MCF 10A (cell line): ENCODE measurements around the gene OR14J1. TPM values are rescaled to one million over a fixed set of nuclear protein-coding genes. Genes with fewer than 3 reads are reported as not detected.

ENCODE experiments used
- Bru-seq: library from RNA; stranded (reverse); fragments of 400-500 nt; gene quantifications from one replicate; lab custom pipeline; 2021; lab: Mats Ljungman, UMichigan
- BruChase-seq, 2 experiments: library from RNA; stranded (reverse); fragments of 400-500 nt; gene quantifications; one replicate each; lab custom pipeline; 2021; lab: Mats Ljungman, UMichigan
- BruUV-seq: library from RNA; stranded (reverse); fragments of 400-500 nt; replicated peaks from 2 replicates; lab custom pipeline; 2021; lab: Mats Ljungman, UMichigan
- CTCF ChIA-PET: fragments of 300-600 bp; sonication (Branson Sonifier 250); formaldehyde crosslinking; extraction: SDS; loops from one replicate; lab custom pipeline; 2021; ENCODE audit warnings: antibody characterized with exemption, inconsistent platforms; lab: Yijun Ruan, JAX
- POLR2A ChIA-PET: fragments of 300-600, 350-650 bp; sonication (Branson Sonifier 250); formaldehyde crosslinking; extraction: SDS; loops from one replicate; lab custom pipeline; 2020; ENCODE audit warnings: antibody characterized with exemption, inconsistent platforms; lab: Yijun Ruan, JAX
- DNase-seq: peaks from one replicate; pipeline ENCODE4 v3.0.0-alpha.2; 2018; ENCODE audit not compliant: unreplicated experiment
- H3K27ac Mint-ChIP-seq: one replicate; pipeline ENCODE4 v1.8.0; 2022; ENCODE audit warnings: mild to moderate bottlenecking, low read depth, mixed read lengths; ENCODE audit not compliant: unreplicated experiment
- H3K27me3 Mint-ChIP-seq: one replicate; pipeline ENCODE4 v1.8.0; 2022; ENCODE audit warnings: mixed read lengths; ENCODE audit not compliant: insufficient read depth, unreplicated experiment
- H3K36me3 Mint-ChIP-seq: one replicate; pipeline ENCODE4 v1.8.0; 2022; ENCODE audit warnings: mild to moderate bottlenecking, moderate library complexity, mixed read lengths; ENCODE audit not compliant: insufficient read depth, unreplicated experiment
- H3K4me1 Mint-ChIP-seq: one replicate; pipeline ENCODE4 v1.8.0; 2022; ENCODE audit warnings: mixed read lengths; ENCODE audit not compliant: insufficient read depth, unreplicated experiment
- H3K4me3 Mint-ChIP-seq: one replicate; pipeline ENCODE4 v1.8.0; 2022; ENCODE audit warnings: mild to moderate bottlenecking, moderate library complexity, mixed read lengths; ENCODE audit not compliant: unreplicated experiment
- H3K9me3 Mint-ChIP-seq: one replicate; pipeline ENCODE4 v1.8.0; 2022; ENCODE audit warnings: mixed read lengths; ENCODE audit not compliant: unreplicated experiment
- CTCF ChIP-seq: fragments of 200-600 bp; IDR thresholded peaks from one replicate; pipeline ENCODE4 v1.8.0; 2022; ENCODE audit warnings: antibody characterized with exemption, mild to moderate bottlenecking; ENCODE audit not compliant: unreplicated experiment
- intact Hi-C: fragments of 100-400 bp; cut with micrococcal nuclease; formaldehyde crosslinking; loops from 2 replicates; pipeline ENCODE4 v1.14.1; 2022
- long read RNA-seq: library from polyadenylated mRNA; stranded (forward); transcript quantifications from one replicate; pipeline ENCODE4 v2.0.0, GENCODE V29; 2022
- total RNA-seq: library from RNA; stranded (reverse); gene quantifications from 2 replicates; pipeline ENCODE4 v1.2.3, GENCODE V29; 2022

Gene OR14J1
- not detected in 2 replicates for total RNA-seq
- Bru-seq, nascent RNA = not detected
- BruChase-seq, experiment 1, labeled RNA remaining after a 6-hour chase = not detected
- not detected for BruChase-seq, experiment 2, labeled RNA remaining after a 2-hour chase
- long read RNA-seq = 0 reads

- no peak for DNase-seq
- H3K4me1 Mint-ChIP-seq = no peaks in the 10 kb centered on the region
- no peak within 1 kb of the TSS for H3K27ac Mint-ChIP-seq
- no peak for TF ChIP-seq CTCF
- intact Hi-C loops = no loop called here
- ChIA-PET POLR2A (no interaction called here), CTCF (no interaction called here)
- no peak within 1 kb of the TSS for H3K4me3 Mint-ChIP-seq
- no peaks in the 10 kb centered on the region for H3K36me3 Mint-ChIP-seq
- H3K9me3 Mint-ChIP-seq = no peaks in the 10 kb centered on the region
- no TSS peak for BruUV-seq
- H3K27me3 Mint-ChIP-seq = peaks cover 41% of the 10 kb centered on the region
Measured at GRCh38 chr6:29301316-29301715, at the start of gene OR14J1. TSS of gene OR14J1 (plus strand) at chr6:29301701. CDS start at chr6:29306690, 4,989 bp downstream.

GRCh38 chr6:29251736-29252135 lies 49.8 kb upstream of the OR14J1 start:
- no peak for DNase-seq
- POLR2A ChIA-PET = no interaction called here
- BruUV-seq = no TSS peak
- CTCF ChIA-PET = no interaction called here
- Mint-ChIP-seq H3K36me3 (no peaks in the 10 kb centered on the region), H3K9me3 (peaks cover 25% of the 10 kb centered on the region), H3K27ac (no peak overlapping the region), H3K4me1 (no peaks in the 10 kb centered on the region), H3K27me3 (peaks cover 53% of the 10 kb centered on the region), H3K4me3 (no peak overlapping the region)
- intact Hi-C loops = no loop called here
- TF ChIP-seq CTCF = no peak

GRCh38 chr6:29255530-29255929 lies 46.0 kb upstream of the OR14J1 start:
- ChIA-PET CTCF (no interaction called here), POLR2A (no interaction called here)
- no TSS peak for BruUV-seq
- Mint-ChIP-seq H3K27ac (no peak overlapping the region), H3K9me3 (peaks cover 25% of the 10 kb centered on the region), H3K4me3 (no peak overlapping the region), H3K4me1 (no peaks in the 10 kb centered on the region), H3K36me3 (no peaks in the 10 kb centered on the region), H3K27me3 (peaks cover 15% of the 10 kb centered on the region)
- intact Hi-C loops = no loop called here
- no peak for TF ChIP-seq CTCF
- DNase-seq = no peak

- H3K36me3 Mint-ChIP-seq = no peaks in the 10 kb centered on the region
- intact Hi-C loops = no loop called here
- H3K27me3 Mint-ChIP-seq = no peaks in the 10 kb centered on the region
- H3K4me1 Mint-ChIP-seq = no peaks in the 10 kb centered on the region
- H3K27ac Mint-ChIP-seq = no peak overlapping the region
- no peak for DNase-seq
- ChIA-PET POLR2A (no interaction called here), CTCF (no interaction called here)
- no TSS peak for BruUV-seq
- no peak overlapping the region for H3K4me3 Mint-ChIP-seq
- H3K9me3 Mint-ChIP-seq = peaks cover 10% of the 10 kb centered on the region
- TF ChIP-seq CTCF = no peak
Measured at GRCh38 chr6:29259721-29260120, 41.8 kb upstream of the OR14J1 start.
